Loucy (cell line): ENCODE results near the gene FRMD5.

Source experiments
- EZH2phosphoT487 ChIP-seq: fragments of 200-600 bp; IDR thresholded peaks from 2 replicates; pipeline ENCODE4 v1.6.1; 2018; ENCODE audit warnings: antibody characterized with exemption, mild to moderate bottlenecking, moderate library complexity, borderline replicate concordance
- TF ChIP-seq, protein P1 (sequence below): fragments of 200-600 bp; sonication (generic); conservative IDR thresholded peaks from 2 replicates; pipeline ENCODE4 v1.5.1; 2014; ENCODE audit warnings: mild to moderate bottlenecking, antibody characterized with exemption, low read length

DNA sequence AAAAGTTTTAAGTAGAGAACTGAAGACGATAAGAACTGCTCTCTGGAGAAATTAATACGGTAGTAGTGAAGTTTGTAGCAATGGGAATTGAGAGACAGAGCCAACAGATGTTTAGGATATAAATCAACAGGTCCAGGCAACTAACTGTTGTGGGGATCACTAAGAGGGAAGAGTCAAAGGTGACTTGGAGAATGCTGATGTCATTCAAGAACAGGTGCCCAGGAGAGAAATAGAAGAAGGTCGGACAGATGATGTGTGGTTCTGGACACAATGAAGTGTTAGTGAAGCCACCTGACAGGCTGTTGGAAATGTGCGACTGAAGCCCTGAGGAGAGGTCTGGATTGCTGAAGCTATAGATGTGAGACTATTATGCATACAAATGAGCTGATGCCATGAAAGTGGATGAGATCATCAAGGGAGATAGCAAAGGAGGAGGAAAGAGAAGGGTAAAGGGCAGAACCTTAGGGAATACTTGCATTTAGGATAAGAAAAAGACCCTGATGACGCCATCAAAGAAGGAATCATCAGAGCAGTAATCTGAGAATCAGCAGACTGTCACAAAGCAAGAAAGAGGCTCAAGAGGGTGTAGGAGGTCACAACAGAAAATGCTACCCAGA, 183.7 kb downstream of the FRMD5 start:
- TF ChIP-seq, protein P1, sequence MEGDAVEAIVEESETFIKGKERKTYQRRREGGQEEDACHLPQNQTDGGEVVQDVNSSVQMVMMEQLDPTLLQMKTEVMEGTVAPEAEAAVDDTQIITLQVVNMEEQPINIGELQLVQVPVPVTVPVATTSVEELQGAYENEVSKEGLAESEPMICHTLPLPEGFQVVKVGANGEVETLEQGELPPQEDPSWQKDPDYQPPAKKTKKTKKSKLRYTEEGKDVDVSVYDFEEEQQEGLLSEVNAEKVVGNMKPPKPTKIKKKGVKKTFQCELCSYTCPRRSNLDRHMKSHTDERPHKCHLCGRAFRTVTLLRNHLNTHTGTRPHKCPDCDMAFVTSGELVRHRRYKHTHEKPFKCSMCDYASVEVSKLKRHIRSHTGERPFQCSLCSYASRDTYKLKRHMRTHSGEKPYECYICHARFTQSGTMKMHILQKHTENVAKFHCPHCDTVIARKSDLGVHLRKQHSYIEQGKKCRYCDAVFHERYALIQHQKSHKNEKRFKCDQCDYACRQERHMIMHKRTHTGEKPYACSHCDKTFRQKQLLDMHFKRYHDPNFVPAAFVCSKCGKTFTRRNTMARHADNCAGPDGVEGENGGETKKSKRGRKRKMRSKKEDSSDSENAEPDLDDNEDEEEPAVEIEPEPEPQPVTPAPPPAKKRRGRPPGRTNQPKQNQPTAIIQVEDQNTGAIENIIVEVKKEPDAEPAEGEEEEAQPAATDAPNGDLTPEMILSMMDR = no peak
- no peak for TF ChIP-seq EZH2phosphoT487
